Mucosa of rectum (tissue), 2 donors: ENCODE results near the gene TMEM101.
"Not testable (repeated sequence)": the region's sequence is repeated elsewhere in the genome, so short reads cannot be mapped to it uniquely, and the experiment has no call there.

Experiments used
- H3K27ac ChIP-seq, 2 donors: one replicate each; pipeline ENCODE4 v1.7.0; 2013; ENCODE audit warnings: inconsistent platforms in 2 of 2, low read depth in 2 of 2, low read length in 2 of 2
- H3K27me3 ChIP-seq, 2 donors: one replicate each; pipeline ENCODE4 v1.7.0; 2013; ENCODE audit warnings: low read length in 2 of 2; ENCODE audit not compliant: control insufficient read depth in 2 of 2, insufficient read depth in 2 of 2
- H3K36me3 ChIP-seq, 2 donors: one replicate each; pipeline ENCODE4 v1.7.0; 2013; ENCODE audit warnings: low read length in 2 of 2; ENCODE audit not compliant: control insufficient read depth in 2 of 2, insufficient read depth in 2 of 2
- H3K4me1 ChIP-seq, 2 donors: one replicate each; pipeline ENCODE4 v1.7.0; 2013; ENCODE audit warnings: low read length in 2 of 2, mild to moderate bottlenecking in 1 of 2; ENCODE audit not compliant: control insufficient read depth in 2 of 2, insufficient read depth in 2 of 2
- H3K4me3 ChIP-seq, 2 donors: one replicate each; pipeline ENCODE4 v1.7.0; 2013; ENCODE audit warnings: low read length in 2 of 2
- H3K9ac ChIP-seq, 2 donors: one replicate each; pipeline ENCODE4 v1.7.0; 2013; ENCODE audit warnings: low read length in 2 of 2, low read depth in 1 of 2, mild to moderate bottlenecking in 1 of 2
- H3K9me3 ChIP-seq, 2 donors: one replicate each; pipeline ENCODE4 v1.7.0; 2013; ENCODE audit warnings: low read length in 2 of 2; ENCODE audit not compliant: control insufficient read depth in 2 of 2
- donor health status: healthy.
- donor health status: Normal muscosa, but diverticular disease.

TMEM101 gene

DNA sequence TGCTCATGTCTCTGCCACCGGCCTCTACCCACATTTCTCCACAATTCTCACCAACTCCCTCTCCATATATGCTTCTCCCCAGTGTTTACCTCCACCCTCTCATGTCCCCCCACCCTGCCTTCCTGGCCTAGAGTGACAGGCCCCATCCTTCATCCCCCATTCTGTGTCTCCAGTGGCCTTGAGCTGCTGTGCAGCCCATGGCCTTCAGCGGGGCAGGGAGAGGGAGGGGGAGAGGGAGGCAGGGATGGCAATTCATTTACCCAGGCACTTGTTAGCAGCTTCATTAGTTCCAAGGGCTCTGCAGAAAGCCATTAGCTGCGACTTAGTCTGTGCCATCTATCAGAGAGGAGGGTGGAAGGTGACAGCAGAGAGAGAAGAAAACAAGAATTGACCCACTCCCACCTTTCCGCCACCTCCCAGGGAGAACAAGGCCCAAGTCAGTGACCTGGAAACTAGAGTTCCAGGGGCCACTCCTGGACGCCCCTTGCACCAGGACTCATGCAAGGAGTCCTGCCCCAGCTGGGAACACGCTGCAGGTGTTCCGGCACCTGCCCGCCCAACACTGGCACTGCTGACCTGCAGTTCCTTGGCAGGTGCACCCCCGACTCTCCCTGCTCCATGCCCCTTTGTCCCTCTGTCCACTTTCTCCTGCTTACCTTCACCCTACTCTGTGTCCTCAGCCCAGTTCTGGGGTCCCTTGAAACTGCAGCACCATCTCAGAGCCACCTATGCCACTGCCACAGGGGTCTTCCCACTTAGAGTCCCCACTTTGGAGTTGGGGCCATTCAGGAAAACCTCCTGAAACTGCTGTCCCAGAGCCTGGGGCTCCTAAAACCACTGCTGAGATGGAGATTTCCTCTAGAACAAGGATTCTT is 37.6 kb downstream of the TMEM101 start:
- Histone ChIP-seq H3K4me1 (no peaks in the 10 kb centered on the region), H3K27ac (no peak overlapping the region), H3K9ac (no peak overlapping the region), H3K9me3 (no peaks in the 10 kb centered on the region), H3K36me3 (no peaks in the 10 kb centered on the region), H3K4me3 (no peak overlapping the region), H3K27me3 (peaks cover 24 to 28% of the 10 kb centered on the region in 2 donors)

DNA sequence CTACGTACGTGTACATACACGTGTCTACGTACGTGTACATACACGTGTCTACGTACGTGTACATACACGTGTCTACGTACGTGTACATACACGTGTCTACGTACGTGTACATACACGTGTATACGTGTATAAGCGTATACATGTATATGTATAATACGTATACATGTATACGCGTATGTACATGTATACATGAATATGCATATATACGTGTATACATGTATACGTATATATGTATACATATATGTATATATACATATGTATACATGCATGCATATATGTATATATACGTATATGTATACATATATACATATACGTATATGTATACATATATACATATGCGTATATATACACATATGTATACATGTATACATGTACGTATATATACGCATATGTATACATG is 38.9 kb downstream of the TMEM101 start:
- Histone ChIP-seq H3K4me1 (no peaks in the 10 kb centered on the region), H3K27ac (no peak overlapping the region), H3K4me3 (no peak overlapping the region), H3K9me3 (no peaks in the 10 kb centered on the region), H3K36me3 (no peaks in the 10 kb centered on the region), H3K27me3 (peaks cover 14 to 23% of the 10 kb centered on the region in 2 donors), H3K9ac (no peak overlapping the region)

DNA sequence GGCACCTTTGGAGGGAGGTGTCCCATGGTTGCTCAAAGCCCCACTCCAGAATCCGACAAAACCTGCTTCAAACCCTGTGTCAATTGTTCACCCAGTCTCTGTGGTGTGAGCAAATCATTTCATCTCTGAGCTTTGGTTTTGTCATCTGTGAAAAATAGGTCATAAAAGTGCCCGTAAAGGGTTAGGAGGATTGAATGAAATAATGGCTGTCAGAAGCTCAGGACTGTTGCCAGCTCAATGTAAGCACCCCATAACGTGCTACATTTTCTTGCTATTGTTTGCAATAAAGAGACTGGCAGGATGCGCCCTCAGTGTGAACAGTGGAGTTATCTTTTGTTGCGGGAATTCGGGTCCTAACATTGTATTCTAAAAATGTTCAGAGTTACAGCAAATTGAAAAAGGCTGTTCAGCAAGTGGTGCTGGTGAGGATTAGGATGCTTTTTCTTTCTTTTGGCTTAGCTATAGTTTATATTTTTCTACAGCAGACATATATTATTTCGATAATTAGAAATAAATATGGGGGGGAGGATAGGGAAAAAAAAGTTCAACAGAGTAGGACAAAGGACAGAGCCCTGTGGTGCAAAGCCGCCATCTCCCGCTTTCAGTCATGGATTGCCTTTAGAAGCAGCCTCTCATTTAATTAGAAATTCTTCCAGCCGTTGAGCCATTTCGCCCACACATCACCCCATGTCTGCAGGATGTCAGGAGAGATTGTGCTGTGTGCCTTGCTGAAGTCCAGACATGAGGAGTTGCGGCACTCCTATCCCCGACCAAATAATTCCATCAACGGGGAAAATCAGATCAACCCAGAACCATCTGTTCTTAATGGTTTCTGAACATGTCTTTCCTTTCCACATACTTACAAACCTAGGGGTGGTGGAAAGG is 40.1 kb downstream of the TMEM101 start:
- H3K9ac ChIP-seq, result no peak overlapping the region
- H3K36me3 ChIP-seq, result no peaks in the 10 kb centered on the region
- no peak overlapping the region for H3K4me3 ChIP-seq
- no peaks in the 10 kb centered on the region for H3K4me1 ChIP-seq
- no peaks in the 10 kb centered on the region for H3K9me3 ChIP-seq
- no peak overlapping the region for H3K27ac ChIP-seq
- H3K27me3 ChIP-seq, result peaks cover 14 to 23% of the 10 kb centered on the region in 2 donors

DNA sequence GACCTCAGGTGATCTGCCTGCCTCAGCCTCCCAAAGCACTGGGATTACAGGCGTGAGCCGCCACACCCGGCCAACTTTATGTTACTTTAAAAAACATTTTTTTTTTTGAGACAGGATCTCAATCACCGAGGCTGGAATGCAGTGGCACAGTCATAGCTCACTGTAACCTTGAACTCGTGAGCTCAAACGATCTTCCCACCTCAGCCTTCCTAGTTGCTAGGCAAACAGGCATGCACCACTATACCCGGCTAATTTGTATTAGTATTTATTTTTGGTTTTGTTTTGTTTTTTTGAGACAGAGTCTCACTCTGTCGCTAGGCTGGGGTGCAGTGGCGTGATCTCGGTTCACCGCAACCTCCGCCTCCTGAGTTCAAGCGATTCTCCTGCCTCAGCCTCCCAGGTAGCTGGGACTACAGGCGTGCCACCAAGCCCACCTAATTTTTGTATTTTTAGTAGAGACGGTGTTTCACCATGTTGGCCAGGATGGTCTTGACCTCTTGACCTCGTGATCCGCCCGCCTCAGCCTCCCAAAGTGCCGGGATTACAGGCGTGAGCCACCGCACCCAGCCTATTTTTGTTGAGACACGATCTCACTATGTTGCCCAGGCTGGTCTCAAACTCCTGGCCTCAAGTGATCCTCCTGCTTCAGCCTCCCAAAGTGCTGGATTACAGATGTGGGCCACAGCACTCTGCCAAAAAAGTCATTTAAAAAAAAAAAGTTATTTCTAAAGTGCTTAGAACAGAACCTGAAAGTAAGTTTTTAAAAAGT is 42.1 kb downstream of the TMEM101 start:
- not testable (repeated sequence) for H3K4me1 ChIP-seq, H3K36me3 ChIP-seq, H3K27ac ChIP-seq, H3K4me3 ChIP-seq, H3K9me3 ChIP-seq, H3K9ac ChIP-seq
- H3K27me3 ChIP-seq, result peaks cover 11 to 19% of the 10 kb centered on the region in 2 donors

DNA sequence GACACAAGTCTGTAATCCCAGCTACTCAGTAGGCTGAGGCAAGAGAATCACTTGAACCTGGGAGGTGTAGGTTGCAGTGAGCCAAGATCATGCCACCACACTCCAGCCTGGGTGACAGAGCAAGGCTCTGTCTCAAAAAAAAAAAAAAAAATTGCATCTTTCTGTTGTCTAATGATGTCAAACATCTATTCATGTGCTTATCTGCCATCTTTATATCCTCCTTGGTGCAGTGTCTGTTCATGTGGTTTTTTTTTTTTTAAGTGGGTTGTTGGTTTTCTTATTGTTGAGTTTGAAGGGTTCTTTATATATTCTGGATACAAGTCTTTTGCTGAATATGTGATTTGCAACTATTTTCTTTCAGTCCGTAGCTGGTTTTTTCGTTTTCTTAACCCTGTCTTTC is 43.3 kb downstream of the TMEM101 start:
- H3K27me3 ChIP-seq, result peaks cover 9 to 16% of the 10 kb centered on the region in 2 donors
- not testable (repeated sequence) for H3K4me1 ChIP-seq

DNA sequence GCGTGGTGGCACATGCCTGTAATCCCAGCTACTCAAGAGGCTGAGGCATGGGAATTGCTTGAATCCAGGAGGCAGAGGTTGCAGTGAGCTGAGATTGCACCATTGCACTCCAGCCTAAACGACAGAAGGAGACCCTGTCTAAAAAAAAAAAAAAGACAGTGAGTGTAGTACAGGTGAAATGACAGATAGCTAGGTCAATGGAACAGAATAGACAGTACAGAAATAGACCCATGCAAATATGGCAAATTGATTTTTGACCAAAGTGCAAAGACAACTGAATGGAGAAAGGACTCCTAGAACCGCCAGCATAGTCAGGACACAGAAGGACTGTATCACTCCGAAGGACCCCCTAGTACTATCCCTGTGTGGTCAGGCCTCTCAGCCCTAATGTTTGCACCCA is 44.4 kb downstream of the TMEM101 start:
- H3K4me3 ChIP-seq, result no peak overlapping the region
- H3K36me3 ChIP-seq, result no peaks in the 10 kb centered on the region
- no peak overlapping the region for H3K9ac ChIP-seq
- H3K9me3 ChIP-seq, result no peaks in the 10 kb centered on the region
- H3K27ac ChIP-seq, result no peak overlapping the region
- peaks cover 9 to 16% of the 10 kb centered on the region in 2 donors for H3K27me3 ChIP-seq
- no peaks in the 10 kb centered on the region for H3K4me1 ChIP-seq

More for the DNA sequence above, 43.3 kb downstream of the TMEM101 start:
- not testable (repeated sequence) for H3K9ac ChIP-seq, H3K36me3 ChIP-seq, H3K27ac ChIP-seq, H3K9me3 ChIP-seq, H3K4me3 ChIP-seq

DNA sequence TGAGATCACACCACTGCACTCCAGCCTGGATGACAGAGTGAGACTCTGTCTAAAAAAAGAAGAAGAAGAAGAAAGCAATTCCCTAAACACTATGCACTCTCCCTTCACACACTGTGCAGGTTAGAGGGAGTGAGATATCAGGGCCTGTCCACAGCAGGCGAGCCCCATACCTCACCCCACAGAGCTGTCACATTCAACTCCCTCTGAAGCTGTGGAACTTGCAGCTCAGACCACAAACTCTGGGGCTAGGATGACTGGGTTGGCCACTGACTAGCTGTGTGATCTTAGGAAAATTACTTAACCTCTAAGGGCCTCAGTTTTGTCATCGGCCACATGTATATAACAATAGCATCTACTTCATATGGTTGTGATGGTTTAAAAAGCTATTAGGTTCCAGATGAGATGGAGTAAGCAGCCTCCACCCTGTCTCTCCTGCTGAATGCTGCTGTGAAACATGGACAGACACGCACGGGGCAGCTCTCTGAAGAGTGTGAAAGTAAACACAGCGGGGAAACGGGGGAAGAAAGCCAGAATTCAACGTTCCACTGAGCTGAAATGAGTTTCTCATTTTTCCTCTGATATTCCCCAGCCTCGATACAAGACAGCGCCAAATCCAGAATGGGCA is 47.4 kb downstream of the TMEM101 start:
- Histone ChIP-seq H3K4me1 (no peaks in the 10 kb centered on the region), H3K4me3 (no peak overlapping the region), H3K27me3 (peaks cover 3 to 7% of the 10 kb centered on the region in 2 donors), H3K9ac (no peak overlapping the region), H3K9me3 (no peaks in the 10 kb centered on the region), H3K27ac (no peak overlapping the region), H3K36me3 (no peaks in the 10 kb centered on the region)

DNA sequence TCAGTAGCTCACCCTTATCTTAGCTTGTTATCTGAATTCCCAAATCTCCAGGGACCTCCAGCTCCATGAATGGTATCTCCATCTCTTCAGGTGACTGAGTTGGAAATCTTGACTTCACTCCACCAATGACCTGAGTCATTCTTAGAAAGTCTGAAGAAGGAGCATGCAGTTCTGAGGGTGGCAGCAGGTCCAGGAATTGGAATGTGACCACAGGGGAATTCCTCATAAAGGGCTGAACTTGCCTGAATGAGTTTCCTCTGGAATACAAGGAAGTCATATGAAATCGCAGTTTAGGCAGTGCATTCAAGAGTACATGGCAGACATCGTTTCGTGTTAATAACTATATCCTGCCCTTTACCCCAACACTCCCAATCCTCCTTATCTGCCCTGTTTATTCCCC is 48.5 kb downstream of the TMEM101 start:
- Histone ChIP-seq H3K36me3 (no peaks in the 10 kb centered on the region), H3K27me3 (peaks cover 3 to 10% of the 10 kb centered on the region in 2 donors), H3K27ac (no peak overlapping the region), H3K9ac (no peak overlapping the region), H3K4me3 (no peak overlapping the region), H3K9me3 (no peaks in the 10 kb centered on the region), H3K4me1 (no peaks in the 10 kb centered on the region)

DNA sequence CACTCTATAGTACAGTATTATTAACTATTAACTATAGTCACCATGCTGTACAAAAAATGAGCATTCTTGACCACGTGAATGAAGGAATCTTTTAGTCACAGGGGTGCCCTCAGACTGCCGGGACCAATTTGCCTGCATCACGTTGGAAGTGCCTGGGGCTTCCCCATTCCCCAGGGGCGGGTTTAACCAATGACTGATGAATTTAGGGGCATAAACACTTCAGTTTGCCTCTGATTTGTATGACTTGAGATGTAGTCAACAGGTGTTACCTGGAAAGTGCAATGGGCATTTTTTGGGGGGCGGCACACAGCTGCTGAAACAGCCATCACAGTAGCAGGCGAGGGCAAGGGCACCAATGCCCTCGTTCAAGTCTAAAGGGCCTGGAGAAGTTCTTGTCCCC is 52.3 kb downstream of the TMEM101 start:
- Histone ChIP-seq H3K4me1 (no peaks in the 10 kb centered on the region), H3K9ac (no peak overlapping the region), H3K9me3 (no peaks in the 10 kb centered on the region), H3K27ac (no peak overlapping the region), H3K27me3 (peaks cover 3 to 10% of the 10 kb centered on the region in 2 donors), H3K36me3 (no peaks in the 10 kb centered on the region), H3K4me3 (no peak overlapping the region)
